HL-60/S4 treated with retinoic acid at 250 ng/mL for 4 days and 3 days (cell line): ENCODE measurements around the gene RHOH.

Experiments used
- in situ Hi-C: fragments of 300-500 bp; cut with MboI; formaldehyde crosslinking; loops from 2 replicates; pipeline ENCODE4 v1.7.0; 2022; ENCODE audit warnings: low sequenced_read_pairs

Gene RHOH

DNA sequence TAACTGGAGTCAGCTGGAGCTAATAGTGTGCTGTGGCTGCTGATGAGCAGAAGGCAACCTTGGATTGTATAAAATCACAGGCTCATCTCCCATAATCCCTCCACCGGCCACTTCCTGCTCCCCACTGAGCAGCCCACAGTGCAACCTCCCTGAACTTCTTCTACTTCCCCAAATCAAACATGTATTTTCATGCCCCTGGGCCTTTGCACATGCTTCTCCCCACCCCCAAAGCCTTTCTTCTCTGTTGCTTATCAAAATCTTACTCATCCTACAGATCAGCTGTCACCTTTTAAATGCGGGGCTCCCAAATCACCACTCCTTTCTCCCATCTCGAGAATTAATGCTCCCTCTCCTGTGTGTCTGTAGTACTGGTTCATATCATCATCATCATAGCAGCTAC, 35.8 kb downstream of the RHOH start:
- in situ Hi-C loops = no loop called here

- in situ Hi-C loops = no loop called here
These were observed 36.4 kb downstream of the RHOH start for GRCh38 chr4:40233227-40233626.

GRCh38 chr4:40234519-40235039, 37.7 kb downstream of the RHOH start:
- in situ Hi-C loops = no loop called here

DNA sequence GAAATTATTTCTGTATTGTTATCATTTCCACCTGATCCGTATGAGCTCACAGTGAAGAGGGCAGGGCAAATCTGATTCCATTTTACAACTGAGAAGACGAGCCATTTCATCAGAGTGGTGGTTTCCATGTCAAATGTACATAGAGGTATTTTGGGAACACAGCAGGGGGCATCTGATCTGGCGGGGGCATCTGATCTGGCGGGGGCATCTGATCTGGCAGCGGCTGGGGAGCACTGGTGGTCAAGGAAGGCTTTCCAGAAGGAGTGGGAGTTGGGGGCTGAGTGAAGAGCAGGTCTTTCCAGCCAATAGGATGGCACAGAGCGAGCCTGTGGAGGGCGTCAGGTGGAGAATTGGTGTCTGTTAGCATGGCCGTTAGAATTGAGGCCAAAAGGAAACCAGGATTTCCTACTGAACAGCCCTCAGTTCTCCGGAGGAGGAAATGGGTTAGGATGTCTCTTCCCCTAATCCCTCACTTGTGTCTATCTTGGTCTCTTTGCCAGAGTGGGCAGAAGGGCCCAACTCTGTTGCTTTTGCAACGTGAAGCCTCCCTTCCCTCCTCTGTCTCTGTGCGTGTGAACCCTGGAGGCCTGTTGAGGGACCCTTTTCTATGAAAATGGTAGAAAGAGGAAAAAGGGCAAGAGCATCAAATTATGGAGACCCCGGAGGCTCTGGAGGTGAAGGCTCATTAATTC, 41.3 kb downstream of the RHOH start:
- in situ Hi-C loops = no loop called here

GRCh38 chr4:40238700-40239548, 42.1 kb downstream of the RHOH start:
- in situ Hi-C loops = no loop called here

DNA sequence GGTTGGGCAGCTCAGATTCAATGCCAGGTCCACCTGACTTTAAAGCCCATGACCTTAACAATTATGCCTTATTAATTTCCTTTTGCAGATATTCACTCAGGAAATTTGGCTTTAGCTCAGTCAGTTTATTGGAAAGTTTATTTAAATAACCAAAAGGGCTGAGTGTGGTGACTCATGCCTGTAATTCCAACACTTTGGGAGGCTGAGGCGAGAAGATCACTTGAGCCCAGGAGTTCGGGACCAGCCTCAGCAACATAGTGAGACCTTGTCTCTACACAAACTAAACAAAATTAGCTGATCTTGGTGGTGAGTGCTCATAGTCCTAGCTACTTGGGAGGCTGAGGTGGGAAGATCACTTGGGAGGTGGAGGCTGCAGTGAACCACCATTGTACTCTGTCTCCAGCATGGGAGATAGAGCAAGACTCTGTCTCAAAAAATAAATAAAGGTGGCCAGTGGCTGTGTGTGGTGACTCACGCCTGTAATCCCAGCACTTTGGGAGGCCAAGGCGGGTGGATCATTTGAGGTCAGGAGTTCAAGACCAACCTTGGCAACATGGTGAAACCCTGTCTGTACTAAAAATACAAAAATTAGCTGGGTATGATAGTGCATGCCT, 43.3 kb downstream of the RHOH start:
- in situ Hi-C loops = no loop called here

DNA sequence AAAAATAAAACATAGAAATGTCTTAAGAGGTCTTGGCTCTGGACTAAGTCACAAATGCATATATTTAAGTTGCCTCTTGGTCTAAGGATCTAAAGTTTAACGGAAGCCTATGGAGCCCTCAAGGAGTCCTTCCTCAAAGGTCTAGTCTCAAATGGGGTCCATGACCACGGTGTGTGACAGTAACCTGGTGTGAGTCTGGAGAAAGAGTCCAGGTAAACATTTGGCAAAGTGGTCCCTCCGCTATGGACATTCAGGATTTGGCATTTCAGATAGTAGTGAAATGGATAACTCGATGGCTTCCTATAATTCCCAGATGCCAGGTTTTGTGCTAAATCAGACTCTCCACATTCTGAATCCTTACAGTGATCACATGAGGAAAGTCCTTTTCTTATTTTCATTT, 44.2 kb downstream of the RHOH start:
- in situ Hi-C loops = no loop called here

DNA sequence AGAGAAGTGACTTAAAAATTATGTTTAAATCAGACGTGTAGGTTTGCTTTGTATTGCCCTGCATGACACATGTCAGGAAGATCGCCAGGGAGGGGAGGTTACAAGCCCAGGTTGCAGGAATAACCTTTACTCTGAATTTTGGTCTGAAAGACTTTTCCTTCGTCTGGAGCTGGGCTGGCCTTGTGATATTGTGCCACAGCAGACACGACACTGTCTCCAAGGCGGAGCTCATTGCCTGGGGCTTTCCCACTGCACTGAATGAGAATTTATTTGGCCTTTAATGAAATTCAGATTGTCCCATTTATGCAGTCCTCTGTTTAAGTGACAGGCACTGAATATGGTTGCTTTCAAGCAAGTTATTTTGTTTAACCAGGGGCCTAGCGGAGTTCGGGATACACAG, 45.1 kb downstream of the RHOH start:
- in situ Hi-C loops = no loop called here

DNA sequence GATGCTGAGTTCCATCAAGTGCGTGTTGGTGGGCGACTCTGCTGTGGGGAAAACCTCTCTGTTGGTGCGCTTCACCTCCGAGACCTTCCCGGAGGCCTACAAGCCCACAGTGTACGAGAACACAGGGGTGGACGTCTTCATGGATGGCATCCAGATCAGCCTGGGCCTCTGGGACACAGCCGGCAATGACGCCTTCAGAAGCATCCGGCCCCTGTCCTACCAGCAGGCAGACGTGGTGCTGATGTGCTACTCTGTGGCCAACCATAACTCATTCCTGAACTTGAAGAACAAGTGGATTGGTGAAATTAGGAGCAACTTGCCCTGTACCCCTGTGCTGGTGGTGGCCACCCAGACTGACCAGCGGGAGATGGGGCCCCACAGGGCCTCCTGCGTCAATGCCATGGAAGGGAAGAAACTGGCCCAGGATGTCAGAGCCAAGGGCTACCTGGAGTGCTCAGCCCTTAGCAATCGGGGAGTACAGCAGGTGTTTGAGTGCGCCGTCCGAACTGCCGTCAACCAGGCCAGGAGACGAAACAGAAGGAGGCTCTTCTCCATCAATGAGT, 46.6 kb downstream of the RHOH start:
- in situ Hi-C loops = no loop called here

DNA sequence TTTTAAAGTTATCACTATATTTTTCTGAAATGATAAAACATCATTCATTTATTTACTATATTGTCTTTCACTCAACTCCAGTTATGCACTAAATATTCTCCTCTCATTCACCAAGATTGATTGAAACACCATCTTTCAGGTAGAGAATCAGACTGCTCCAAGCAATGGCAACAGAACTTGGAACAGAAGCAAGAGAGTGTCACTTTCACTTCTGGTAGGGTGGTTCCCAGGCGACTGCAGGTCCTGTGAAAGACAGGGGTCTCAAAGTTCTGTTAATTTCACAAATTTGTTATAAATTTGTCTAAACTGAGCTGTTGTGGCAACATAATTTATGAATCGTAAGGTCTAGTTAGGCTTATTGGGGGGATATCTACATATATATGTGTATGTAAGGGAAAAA, 47.8 kb downstream of the RHOH start:
- in situ Hi-C loops = no loop called here

- in situ Hi-C loops = no loop called here
These were observed 48.7 kb downstream of the RHOH start for GRCh38 chr4:40245550-40245949.

DNA sequence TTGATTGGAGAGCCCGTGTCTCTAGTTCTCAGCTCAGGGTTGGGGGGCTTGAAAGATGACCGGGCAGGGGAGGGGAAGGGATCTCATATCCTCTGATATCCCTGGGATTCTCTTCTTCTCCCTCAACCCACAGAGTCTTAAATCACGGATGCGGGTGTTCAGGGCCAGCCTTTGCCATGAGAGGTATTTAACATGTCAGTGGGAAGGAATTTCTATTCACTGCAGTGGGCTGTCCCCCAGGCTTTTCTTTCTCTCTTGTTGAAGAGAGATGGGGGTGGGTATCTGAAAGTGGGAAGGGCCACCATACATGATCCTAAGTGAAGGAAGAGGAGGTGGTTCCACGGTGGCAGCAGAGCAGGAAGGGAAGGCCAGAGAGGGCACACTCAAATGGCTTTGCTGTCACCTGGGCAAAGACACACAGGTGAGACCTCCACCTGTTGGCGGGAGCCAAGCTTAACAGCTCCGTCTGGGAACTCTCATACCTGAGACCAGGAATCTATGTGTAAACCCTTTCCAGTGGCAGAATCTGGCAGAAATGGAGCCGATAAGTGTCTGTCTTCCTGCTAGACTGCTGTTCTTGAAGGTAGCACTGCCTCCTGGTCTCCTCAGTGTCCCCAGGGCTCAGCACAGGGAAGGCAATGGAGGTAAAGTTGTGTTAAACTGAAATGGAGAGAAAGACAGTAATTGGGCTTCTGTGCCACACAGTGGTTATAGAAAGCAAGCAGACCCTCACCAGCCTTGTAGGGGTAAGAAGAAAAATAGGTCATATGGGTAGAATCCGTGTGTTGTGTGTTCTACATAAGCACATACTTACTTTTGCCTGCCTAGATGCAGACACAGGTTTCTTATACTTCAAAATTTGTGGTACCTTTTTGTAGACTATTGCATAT, 49.4 kb downstream of the RHOH start:
- in situ Hi-C loops = no loop called here

DNA sequence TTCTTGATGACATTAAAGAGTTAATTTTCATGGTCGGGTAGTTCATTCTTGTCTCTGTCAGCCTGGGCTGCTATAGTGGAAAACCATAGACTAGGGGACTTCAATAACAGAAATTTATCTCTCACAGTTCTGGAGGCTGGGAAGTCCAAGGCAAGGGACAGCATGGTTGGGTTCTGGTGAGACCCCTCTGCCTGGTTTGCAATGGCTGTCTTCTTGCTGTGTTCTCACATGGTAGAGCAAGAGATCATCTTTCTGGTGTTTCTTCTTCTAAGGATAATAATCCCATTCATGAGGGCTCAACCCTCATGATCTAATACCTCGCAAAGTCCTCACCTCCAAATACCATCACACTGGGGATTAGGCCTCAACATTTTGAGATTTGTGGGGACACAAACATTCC, 50.1 kb downstream of the RHOH start:
- in situ Hi-C loops = no loop called here

DNA sequence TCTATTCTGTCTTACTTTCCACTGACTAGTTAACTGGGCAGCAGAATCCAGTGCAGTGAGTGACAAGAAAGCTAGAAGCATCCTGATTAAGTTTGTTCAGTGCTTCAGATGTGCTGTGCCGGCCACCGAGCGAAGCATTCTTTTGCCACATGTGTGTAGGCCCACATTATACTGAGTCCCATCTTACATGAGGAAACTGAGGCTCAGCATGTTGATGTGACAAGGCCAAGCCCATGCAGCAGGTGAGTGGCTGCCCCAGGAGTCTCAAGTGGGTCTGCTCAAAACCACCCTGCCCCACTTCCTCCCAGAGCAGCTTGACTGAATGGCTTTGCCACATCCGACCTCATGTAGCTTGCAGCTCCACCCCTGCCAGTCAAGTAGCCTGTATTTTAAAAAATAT, 50.5 kb downstream of the RHOH start:
- in situ Hi-C loops = no loop called here

- in situ Hi-C loops = no loop called here
These were observed 54.5 kb downstream of the RHOH start for GRCh38 chr4:40251366-40251765.

- in situ Hi-C loops = no loop called here
These were observed 57.1 kb downstream of the RHOH start for GRCh38 chr4:40253906-40254305.

- in situ Hi-C loops = no loop called here
These were observed 58.0 kb downstream of the RHOH start for GRCh38 chr4:40254608-40255392.

DNA sequence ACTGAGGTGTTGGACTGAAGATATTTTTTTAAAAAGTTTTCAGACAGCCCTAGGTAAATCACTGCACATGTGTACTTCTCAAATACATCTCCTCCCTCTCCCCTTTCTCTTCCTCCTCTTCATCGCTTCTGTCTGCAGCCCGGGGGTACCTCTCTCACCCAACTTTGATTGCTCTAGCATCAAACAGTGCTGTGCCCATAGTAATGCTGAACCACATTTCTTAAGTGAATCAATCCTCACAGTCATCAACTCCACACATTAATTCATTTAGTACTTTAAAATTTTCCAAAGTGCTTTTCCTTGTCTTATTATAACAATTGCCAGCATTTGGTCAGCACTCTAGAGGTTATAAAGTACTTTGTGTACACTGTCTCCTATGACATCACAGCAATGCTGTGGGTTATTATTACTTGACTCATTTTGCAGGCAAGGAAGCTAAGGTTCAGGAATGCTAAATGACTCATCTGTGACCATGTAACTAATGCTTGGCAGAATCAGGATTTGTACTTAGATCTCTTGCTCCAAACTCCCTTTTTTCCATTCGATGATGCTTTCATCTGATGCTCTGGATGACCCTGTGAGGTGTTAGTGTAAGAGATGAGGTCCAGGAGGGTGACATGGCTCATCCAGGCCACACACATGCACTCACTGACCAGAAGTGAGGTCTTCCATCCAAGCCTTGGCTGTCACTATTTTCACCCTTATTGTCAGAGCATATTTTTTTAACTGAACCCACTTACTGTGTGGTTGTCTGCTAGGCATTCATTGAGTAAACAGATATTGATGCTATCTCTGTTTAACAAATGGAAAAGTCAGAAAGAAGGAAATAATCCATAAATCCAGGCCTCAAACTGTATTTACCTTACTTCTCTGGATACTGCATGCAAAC, 58.8 kb downstream of the RHOH start:
- in situ Hi-C loops = no loop called here

GRCh38 chr4:40256329-40256728, 59.5 kb downstream of the RHOH start:
- in situ Hi-C loops = no loop called here
